ENCODE results near the gene NCS1.

Gene NCS1

DNA sequence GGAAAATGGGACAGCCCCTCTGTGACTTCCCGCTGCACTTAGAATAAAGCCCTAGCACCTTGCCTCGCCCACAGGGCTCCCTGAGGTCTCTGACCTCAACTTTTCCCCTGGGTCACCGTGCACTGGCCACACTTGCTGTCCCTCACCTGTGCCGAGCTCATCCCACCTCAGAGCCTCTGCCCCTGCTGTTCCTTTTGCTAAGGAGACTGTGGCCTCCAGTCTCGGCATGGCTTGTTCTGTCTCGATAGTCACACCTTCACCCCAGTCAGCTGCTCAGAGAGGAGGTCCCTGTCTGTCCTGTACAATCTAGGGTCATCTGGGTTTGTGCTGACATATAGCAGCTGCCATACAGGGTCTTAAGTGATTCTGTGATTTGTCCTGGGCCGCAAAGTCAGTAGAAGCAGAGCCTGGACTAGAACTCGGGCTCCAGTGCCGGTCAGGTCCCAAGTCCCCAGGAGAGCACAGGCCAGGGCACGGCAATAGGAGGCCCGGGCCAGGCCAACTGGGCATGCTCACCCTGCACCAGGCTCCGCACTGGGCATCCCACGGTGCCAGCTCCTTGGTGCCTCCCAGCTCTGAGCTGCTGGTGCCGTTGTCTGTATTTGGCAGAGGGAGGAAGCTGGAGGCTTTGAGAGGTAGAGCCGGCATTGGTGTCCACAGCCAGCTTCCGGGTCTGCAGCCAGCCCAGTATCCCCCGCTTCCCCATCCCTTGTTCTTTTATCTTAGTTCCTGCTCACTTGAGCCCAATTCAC lies 35.2 kb downstream of the NCS1 start:
- no peak for TF ChIP-seq ZNF114 (tag by site-specific recombination; IDR thresholded peaks at IDR 0.05)
- TF ChIP-seq ZNF280C (tag by site-specific recombination; IDR thresholded peaks at IDR 0.05), result no peak
- TF ChIP-seq ZNF843 (tag by site-specific recombination; IDR thresholded peaks at IDR 0.05), result no peak
- no peak for TF ChIP-seq ZNF48 (tag by site-specific recombination; IDR thresholded peaks at IDR 0.05)
- no peak for TF ChIP-seq ZNF416 (tag by site-specific recombination; IDR thresholded peaks at IDR 0.05)
- no peaks in the 10 kb centered on the region for H3K9me3 ChIP-seq (ENCODE audit: control insufficient read depth, insufficient read depth, low read depth, low read length)
- H3K27ac ChIP-seq (ENCODE audit: extremely low read depth, low read depth, low read length), result no peak overlapping the region
- POLR2A ChIA-PET, result no interaction called here
- H3K36me3 ChIP-seq (ENCODE audit: control insufficient read depth in 2 of 2, insufficient read depth in 1 of 2, low read length in 2 of 2), result no peaks in the 10 kb centered on the region
- CTCF ChIA-PET, result interaction anchor here (0.6 to 0.7 kb wide), 3 partner anchors 23 to 1075 kb away, joined by 3 to 5 read pairs (median 3); no protein-coding TSS in a partner anchor
- H3K4me3 ChIP-seq (ENCODE audit: low read depth, low read length), result no peak overlapping the region
- no peaks in the 10 kb centered on the region for H3K4me1 ChIP-seq (ENCODE audit: control insufficient read depth, insufficient read depth, low read length)

DNA sequence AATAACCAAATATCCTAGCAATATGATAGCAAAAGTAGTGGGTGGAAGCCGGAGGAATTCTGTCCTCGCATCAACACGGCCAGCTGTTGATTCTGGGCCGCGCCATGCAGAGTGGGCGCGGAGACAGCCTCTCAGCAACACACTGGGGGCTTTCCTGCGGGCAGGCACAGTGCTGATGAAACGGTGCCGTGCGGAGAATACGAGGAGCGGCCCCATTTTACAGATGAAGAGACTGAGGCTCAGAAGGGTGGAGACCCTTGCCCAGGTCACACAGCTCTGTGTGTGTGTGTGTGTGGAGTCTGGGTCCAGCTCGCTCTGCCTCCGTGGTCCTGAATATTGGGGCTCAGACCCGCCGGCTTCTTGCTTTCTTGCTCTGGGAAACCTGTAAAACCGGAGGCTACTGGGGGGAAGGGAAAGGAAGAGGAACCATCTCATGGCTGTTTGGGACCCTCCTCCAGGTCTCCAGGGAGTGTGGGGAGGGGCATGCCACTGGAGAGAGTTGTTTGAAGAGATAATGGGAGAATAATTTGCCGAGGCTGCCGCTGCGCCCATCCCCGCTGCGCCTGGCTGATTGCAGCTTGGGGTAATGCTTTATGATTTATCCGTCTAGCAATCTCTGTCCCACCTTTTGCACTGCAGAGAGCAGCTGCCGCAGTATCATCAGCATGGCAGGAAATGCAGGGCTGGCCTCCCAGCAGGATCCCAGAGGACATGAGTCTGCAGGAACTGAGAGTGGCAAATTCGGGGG lies 36.6 kb downstream of the NCS1 start:
- ChIA-PET POLR2A (no interaction called here), CTCF (interaction anchor here (0.5 to 1.3 kb wide), 3 partner anchors 11 to 111 kb away, joined by 3 to 4 read pairs (median 3); no protein-coding TSS in a partner anchor)
- Histone ChIP-seq H3K4me3 (ENCODE audit: low read depth, low read length) (no peak overlapping the region), H3K4me1 (ENCODE audit: control insufficient read depth, insufficient read depth, low read length) (no peaks in the 10 kb centered on the region), H3K36me3 (ENCODE audit: control insufficient read depth in 2 of 2, insufficient read depth in 1 of 2, low read length in 2 of 2) (no peaks in the 10 kb centered on the region), H3K9me3 (ENCODE audit: control insufficient read depth, insufficient read depth, low read depth, low read length) (no peaks in the 10 kb centered on the region), H3K27ac (ENCODE audit: extremely low read depth, low read depth, low read length) (no peak overlapping the region)
- TF ChIP-seq ZIC2 (tag by site-specific recombination; IDR thresholded peaks at IDR 0.05), result peak; percentile 27; the same call in 1 of the 2 replicates
- no peak for TF ChIP-seq ZNF692 (tag by site-specific recombination; IDR thresholded peaks at IDR 0.05)
- TF ChIP-seq, protein P1, sequence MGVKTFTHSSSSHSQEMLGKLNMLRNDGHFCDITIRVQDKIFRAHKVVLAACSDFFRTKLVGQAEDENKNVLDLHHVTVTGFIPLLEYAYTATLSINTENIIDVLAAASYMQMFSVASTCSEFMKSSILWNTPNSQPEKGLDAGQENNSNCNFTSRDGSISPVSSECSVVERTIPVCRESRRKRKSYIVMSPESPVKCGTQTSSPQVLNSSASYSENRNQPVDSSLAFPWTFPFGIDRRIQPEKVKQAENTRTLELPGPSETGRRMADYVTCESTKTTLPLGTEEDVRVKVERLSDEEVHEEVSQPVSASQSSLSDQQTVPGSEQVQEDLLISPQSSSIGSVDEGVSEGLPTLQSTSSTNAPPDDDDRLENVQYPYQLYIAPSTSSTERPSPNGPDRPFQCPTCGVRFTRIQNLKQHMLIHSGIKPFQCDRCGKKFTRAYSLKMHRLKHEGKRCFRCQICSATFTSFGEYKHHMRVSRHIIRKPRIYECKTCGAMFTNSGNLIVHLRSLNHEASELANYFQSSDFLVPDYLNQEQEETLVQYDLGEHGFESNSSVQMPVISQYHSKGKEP (tag by site-specific recombination; IDR thresholded peaks at IDR 0.05), result 0 out of 2 replicates have a peak, but pooled peaks have one; percentile 16
- TF ChIP-seq ZNF596 (tag by site-specific recombination; IDR thresholded peaks at IDR 0.05), result no peak
- TF ChIP-seq ZNF670 (tag by site-specific recombination; IDR thresholded peaks at IDR 0.05; ENCODE audit: low read depth), result no peak
- no peak for TF ChIP-seq ZNF335 (tag by site-specific recombination; conservative IDR thresholded peaks at IDR 0.05)
- TF ChIP-seq ZFP37 (tag by site-specific recombination; IDR thresholded peaks at IDR 0.05), result no peak
- 0 out of 2 replicates have a peak, but pooled peaks have one; percentile 11 for TF ChIP-seq OSR2 (tag by site-specific recombination; IDR thresholded peaks at IDR 0.05)
- no peak for TF ChIP-seq ZNF2 (tag by site-specific recombination; IDR thresholded peaks at IDR 0.05)

DNA sequence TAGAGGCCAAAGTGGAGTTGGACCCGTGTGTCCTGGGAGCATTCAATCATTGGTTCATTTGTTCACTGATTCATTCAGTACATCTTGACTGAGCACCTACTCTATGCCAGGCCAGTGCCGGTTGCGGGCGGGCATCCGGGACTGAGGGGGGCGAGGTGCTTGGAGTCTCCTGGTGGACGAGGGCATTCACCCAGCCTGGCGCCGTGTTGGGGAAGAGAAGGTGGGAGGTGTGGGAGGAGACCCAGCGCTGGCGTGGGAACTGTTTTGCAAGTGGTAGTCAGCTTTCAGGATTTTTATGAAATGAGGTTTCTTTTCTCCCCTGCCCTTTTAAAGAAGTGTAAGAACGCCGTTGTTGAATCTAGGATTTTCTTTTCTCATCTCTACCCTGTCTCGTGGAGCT lies 37.2 kb downstream of the NCS1 start:
- H3K27ac ChIP-seq (ENCODE audit: extremely low read depth, low read depth, low read length), result no peak overlapping the region
- ChIA-PET POLR2A (interaction anchor here (0.7 kb wide), 1 partner anchor 96 kb away, joined by 6 read pairs; no protein-coding TSS in a partner anchor), CTCF (interaction anchor here (1.3 kb wide), 1 partner anchor 34 kb away, joined by 4 read pairs; no protein-coding TSS in a partner anchor)
- no peak overlapping the region for H3K4me3 ChIP-seq (ENCODE audit: low read depth, low read length)
- TF ChIP-seq ZNF292 (tag by site-specific recombination; IDR thresholded peaks at IDR 0.05; ENCODE audit: borderline replicate concordance, low read depth), result no peak
- no peak for TF ChIP-seq ZNF626 (tag by site-specific recombination; IDR thresholded peaks at IDR 0.05)
- TF ChIP-seq ZFHX2 (tag by site-specific recombination; conservative IDR thresholded peaks at IDR 0.05), result 0 out of 2 replicates have a peak, but pooled peaks have one; percentile 15
- H3K9me3 ChIP-seq (ENCODE audit: control insufficient read depth, insufficient read depth, low read depth, low read length), result no peaks in the 10 kb centered on the region
- no peaks in the 10 kb centered on the region for H3K36me3 ChIP-seq (ENCODE audit: control insufficient read depth in 2 of 2, insufficient read depth in 1 of 2, low read length in 2 of 2)
- no peaks in the 10 kb centered on the region for H3K4me1 ChIP-seq (ENCODE audit: control insufficient read depth, insufficient read depth, low read length)
